NCI-H1092 treated with DMSO at 0.1 percent for 48 hours (cell line): ENCODE data around the gene MTOR.
A peak's percentile ranks its signal among the peaks of the same experiment; 100 is the strongest.
"Not testable (repeated sequence)": the region's sequence is repeated elsewhere in the genome, so short reads cannot be mapped to it uniquely, and the experiment has no call there.

ENCODE experiments used
- DNase-seq: peaks from one replicate; lab custom pipeline; 2025; lab: John Stamatoyannopoulos, UW

Gene MTOR

GRCh38 chr1:11280719-11281376 lies 18.5 kb upstream of the MTOR start:
- DNase-seq = no peak

- no peak for DNase-seq
Observed at GRCh38 chr1:11279630-11280029, 17.3 kb upstream of the MTOR start.

GRCh38 chr1:11279152-11279551 lies 16.8 kb upstream of the MTOR start:
- DNase-seq = no peak

GRCh38 chr1:11273595-11274234 lies 11.4 kb upstream of the MTOR start:
- DNase-seq = no peak

DNA sequence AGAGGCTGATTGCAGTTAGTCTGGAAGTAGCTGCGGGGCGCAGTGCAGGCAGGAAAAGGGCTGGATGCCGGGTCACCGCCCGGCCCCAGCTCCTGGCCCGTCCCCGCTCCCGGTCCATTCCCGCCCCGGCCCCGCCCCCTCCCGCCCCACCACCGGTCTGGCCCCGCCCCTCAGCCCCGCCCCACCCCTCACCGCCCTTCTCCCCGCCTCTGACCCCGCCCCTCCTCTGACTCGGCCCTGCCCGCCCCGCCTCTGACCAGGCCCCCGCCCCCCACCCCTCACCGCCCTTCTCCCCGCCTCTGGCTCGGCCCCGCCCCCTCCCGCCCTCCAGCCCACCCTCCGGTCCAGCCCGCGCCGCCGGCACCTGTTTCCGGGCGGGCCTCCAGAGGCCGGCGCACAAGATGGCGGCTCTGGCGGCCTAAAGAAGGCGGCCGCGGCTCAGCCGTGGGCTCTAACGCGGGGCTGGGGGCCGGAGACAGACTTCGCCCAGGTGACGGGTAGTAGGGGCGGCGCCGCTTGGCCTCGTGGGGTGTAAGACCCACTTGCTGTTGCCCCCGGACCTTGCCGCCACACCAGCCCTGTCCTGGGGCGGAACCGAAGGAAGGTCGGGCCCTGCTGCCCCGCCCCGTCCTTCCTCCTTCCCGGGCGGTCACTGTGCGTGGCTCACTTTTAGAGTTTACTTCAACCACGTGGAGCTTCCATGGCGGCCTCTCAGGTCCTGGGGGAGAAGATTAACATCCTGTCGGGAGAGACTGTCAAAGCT lies 10.7 kb upstream of the MTOR start, which contains the start of gene UBIAD1:
Gene UBIAD1, plus strand, starts transcription at position 367 of the 763 bp plus-strand sequence. Its CDS starts 334 bp downstream, at position 701.
- DNase-seq = peak; percentile 85

DNA sequence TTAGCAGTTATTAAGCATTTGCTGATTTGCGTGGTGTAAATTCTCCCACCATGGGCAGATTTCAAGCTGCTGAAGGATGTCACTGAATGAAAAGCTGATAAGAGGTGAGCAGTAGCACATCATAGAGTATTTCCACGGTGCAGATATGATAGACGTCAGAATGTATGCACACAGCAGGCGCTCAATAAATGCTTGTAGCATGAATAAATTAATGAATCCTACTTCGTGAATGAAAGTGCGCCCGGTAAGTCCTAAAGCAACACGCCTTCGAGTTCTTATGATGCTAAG lies 10.1 kb upstream of the MTOR start:
- DNase-seq = no peak

GRCh38 chr1:11267350-11268337 lies 5.3 kb upstream of the MTOR start:
- DNase-seq = not testable (repeated sequence)

DNA sequence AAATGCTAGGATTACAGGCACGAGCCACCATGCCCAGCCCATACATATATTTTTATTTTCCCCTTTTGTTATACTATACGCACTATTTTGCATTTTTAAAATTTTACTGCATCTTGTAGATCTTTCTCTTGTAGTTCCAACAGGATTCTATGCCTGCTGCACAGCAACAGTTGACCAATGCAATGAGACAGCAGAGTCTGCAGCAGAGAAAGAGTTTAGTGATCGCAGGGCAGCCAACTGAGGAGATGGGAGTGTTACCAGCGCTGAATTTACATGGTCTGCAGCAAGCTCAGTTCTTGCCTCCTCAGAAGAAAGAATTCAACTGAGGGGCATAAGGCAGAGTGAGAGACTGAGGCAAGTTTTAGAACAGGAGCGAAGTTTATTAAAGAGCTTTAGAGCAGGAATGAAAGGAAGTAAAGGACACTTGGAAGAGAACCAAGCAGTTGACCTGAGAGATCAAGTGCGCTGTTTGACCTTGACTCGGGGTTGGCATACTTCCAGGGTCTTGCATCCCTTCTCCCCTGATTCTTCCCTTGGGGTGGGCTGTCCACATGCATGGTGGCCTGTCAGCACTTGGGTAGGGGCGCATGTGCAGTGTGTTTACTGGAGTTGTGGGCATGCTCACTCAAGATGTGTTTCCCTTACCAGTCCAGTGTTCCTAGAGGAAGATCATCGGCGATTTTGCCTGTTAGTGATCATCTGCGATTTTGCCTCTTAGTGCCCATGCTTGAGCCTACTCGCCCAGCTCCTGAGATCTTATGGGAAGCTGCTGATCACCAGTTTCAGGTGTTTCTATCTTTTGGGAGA lies 4.1 kb upstream of the MTOR start:
- DNase-seq = no peak

DNA sequence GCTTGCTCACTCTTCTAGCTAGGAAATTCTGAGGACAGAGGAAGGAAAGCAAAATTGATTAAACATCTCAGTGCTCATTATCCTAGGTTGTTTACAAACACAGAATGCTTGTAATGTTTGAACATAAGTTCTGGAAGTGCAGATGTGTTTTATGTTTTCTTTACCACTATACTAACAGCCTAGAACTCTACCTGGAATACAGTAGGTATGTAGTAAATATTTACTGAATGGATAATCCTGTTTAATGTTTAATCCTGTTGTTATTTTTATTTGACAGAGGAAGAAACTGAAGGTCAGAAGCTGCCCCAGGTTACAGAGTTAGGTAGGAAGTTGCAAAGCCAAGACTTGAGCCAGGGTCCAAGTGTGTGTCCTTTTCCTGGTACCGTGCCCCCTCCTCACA lies 6.1 kb downstream of the MTOR start:
- no peak for DNase-seq

- no peak for DNase-seq
Observed at GRCh38 chr1:11253226-11253625, 9.1 kb downstream of the MTOR start.

- no peak for DNase-seq
Observed at GRCh38 chr1:11252538-11252937, 9.8 kb downstream of the MTOR start.

GRCh38 chr1:11248169-11248568 lies 14.2 kb downstream of the MTOR start:
- no peak for DNase-seq

GRCh38 chr1:11245904-11246719 lies 16.2 kb downstream of the MTOR start:
- DNase-seq = no peak

GRCh38 chr1:11245248-11245647 lies 17.1 kb downstream of the MTOR start:
- DNase-seq = no peak

DNA sequence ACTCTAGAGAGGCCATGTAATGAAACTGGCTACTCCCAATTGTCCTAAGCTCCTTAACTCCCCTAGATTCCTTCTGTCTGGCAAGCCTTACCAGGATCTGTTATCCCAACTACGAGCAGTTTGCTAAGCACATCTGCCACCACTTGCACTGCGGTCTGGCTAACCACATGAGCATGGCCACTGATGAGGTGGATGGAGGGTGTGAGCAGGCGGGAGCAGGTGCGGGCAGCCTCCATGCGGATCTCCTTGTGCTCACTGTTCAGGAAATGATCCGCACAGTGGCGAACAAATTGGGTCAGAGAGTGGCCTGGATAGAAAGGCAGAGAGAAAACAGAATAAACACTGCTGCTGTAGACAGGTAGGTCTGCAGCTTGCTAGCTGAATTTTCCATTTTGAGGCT lies 24.0 kb downstream of the MTOR start:
- no peak for DNase-seq

GRCh38 chr1:11237356-11237755 lies 25.0 kb downstream of the MTOR start:
- no peak for DNase-seq

- no peak for DNase-seq
Observed at GRCh38 chr1:11233208-11233607, 29.1 kb downstream of the MTOR start.

GRCh38 chr1:11229203-11229602 lies 33.1 kb downstream of the MTOR start:
- no peak for DNase-seq

GRCh38 chr1:11227106-11228077 lies 35.0 kb downstream of the MTOR start:
- no peak for DNase-seq
